Measurements from ENCODE around the gene AGER.
"Not testable (repeated sequence)": the region's sequence is repeated elsewhere in the genome, so short reads cannot be mapped to it uniquely, and the experiment has no call there.

AGER gene

GRCh38 chr6:32187725-32188380, 3.8 kb upstream of the AGER start:
- not testable (repeated sequence) for DNase-seq (ENCODE audit: insufficient read length, low spot score); FAIRE-seq

- FAIRE-seq: no peak
- no peak for DNase-seq (ENCODE audit: insufficient read length, low spot score)
These were observed 3.1 kb upstream of the AGER start for GRCh38 chr6:32187009-32187709.

DNA sequence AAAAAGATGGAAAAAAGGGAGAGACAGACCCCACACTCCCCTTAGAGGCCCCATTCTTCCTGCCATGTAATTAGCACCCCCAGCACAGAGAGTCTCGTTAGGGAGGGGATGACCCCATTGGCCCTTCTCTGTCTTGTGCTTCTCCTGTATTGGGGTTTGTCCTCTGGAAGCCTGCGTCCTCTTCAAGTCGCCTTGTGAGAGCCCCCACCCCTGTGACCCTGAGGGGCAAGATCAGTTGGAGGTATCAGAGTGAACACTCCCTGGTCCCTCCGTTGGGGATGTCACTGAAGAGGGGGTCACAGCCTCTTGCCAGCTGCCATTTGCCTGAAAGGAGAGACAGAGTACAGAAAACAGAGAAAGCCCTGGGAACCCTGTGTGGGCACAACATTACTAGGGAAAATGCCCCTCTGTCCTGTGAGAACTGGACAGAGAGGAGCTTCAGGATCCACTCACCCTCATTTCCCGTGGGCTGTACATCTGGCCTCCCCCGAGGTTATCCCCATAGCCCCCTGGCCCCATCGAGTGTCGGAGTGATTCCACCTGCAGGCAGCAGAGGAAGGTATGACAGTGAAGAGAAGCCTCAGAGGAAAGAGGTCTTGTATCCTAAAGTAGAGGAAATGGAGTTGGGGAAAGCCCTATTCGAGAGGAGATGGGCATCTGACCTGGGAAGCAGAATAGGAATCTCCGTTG, 2.2 kb upstream of the AGER start:
- DNase-seq (ENCODE audit: insufficient read length, low spot score); FAIRE-seq: not testable (repeated sequence)

DNA sequence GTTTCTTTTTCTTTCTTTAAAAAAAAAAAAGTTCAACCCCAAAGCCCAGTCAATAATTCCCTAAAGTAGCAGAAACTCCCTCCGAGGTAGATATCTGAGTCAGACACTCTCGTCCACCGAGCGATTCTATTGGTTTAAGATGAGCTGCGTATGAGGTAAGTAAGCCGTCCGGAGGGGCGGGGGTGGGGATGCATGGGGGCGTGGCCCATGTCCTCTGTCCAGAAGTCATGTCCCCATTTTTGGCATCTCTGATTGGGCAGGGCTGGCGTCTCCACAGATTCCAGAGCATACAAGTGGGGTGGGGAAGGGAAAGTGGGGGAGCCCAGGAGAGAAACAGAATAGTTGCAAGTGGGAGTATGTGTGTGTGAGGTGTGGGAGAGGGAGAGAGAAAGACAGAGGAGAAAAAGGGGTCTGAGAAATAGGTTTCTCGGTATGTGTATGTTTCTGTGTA, 1.7 kb upstream of the AGER start:
- not testable (repeated sequence) for DNase-seq (ENCODE audit: insufficient read length, low spot score)
- peak; percentile 63 for FAIRE-seq

DNA sequence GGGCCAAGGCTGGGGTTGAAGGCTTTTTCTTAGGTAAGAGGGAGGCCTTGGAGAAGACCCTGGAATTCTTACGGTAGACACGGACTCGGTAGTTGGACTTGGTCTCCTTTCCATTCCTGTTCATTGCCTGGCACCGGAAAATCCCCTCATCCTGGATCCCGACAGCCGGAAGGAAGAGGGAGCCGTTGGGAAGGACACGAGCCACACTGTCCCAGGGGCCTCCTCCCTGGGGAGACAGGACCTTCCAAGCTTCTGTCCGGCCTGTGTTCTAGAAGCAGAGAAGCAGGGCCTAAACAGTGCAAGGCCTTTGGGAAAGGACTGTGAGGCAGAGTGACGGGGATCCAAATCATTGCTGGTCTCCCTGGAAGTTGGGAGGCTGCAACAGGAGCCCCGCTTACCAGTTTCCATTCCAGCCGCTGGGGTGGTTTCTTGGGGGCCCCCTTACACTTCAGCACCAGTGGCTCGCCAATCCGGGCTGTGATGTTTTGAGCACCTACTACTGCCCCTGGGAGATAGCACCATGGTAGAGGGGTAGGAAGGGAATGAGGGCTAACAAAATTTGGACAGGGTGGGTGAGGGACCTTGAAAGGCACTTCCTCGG, 470 bp downstream of the AGER start:
- DNase-seq (ENCODE audit: insufficient read length, low spot score) (no peak), FAIRE-seq (no peak)

DNA sequence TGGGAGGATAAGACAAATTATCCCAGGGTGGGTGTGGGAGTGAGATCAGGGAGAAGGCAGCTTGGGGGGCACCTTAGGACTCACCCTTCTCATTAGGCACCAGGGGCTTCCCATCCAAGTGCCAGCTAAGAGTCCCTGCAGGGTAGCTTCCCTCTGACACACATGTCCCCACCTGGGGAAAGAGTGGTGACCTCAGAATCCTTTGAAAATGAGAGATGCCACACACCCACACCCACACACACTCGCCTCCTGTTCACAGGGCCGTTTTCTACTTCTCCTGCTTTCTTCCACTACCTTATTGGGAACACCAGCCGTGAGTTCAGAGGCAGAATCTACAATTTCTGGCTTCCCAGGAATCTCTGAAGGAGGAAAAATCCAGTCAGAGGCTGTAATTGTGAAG, 1.0 kb downstream of the AGER start:
- DNase-seq (ENCODE audit: insufficient read length, low spot score): no peak

DNA sequence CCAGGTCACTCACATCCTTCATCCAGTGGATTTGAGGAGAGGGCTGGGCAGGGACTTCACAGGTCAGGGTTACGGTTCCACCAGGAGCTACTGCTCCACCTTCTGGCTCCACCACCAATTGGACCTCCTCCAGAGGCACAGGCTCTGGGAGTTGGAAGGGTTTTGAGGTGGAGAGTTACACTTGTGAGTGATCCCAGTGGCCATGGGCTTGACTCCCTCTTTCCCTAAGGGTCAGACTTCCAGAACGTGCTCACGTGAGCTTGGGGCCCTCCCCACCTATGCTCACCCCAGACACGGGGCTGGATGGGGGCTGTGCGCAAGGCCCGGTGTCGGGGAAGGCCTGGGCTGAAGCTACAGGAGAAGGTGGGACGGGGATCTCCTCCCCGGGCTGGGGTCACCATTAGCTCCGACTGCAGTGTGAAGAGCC, 1.5 kb downstream of the AGER start:
- FAIRE-seq (no peak), DNase-seq (ENCODE audit: insufficient read length, low spot score) (no peak)

More for the DNA sequence above, 1.0 kb downstream of the AGER start:
- FAIRE-seq: no peak

DNA sequence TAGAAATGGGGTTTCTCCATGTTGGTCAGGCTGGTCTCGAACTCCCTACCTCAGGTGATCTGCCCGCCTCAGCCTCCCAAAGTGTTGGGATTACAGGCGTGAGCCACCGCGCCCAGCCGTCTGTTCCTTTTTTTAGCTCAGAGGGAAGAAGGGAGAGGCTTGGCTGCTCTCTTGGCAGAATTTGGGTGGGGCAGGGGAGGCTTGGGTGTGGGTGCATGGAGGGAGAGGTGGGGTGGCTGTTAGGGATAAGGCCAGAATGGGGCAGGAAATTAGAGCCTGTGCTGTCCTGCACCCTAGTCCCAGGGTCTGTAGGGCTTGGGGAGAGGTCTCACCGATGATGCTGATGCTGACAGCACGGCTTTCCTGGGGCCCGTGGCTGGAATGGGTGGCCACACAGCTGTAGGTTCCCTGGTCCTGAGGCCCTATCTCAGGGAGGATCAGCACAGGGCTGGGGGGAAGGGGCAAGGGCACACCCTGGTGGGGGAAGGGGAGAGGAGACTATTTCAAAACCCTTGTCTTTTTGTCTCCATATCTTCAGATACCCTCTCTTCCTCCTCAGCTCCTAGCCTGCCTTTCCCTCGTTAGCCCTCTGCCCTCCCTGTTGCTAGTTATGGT, 2.0 kb downstream of the AGER start:
- FAIRE-seq (no peak), DNase-seq (ENCODE audit: insufficient read length, low spot score) (no peak)

GRCh38 chr6:32181148-32181702, 2.8 kb downstream of the AGER start:
- no peak for FAIRE-seq

DNA sequence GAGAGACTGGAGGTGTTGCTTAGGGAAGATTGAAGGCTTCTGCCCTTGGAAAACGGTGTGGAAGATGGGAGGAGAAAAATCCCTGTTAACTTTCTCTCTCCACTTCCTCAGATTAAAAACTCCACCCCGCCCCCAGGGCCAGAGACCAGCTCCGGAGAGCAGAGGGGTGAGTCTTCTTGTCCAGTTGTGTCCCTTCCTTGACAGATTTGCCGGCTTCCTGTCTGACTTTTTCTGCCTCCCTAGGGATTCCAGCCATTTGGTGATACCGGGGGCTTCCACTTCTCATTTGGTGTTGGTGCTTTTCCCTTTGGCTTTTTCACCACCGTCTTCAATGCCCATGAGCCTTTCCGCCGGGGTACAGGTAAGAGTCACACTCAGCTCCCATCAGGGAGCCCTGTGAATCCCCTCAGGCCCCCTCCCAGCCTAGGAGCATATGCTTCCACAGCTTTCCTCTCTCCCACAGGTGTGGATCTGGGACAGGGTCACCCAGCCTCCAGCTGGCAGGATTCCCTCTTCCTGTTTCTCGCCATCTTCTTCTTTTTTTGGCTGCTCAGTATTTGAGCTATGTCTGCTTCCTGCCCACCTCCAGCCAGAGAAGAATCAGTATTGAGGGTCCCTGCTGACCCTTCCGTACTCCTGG, 4.2 kb downstream of the AGER start:
- no peak for DNase-seq (ENCODE audit: insufficient read length, low spot score)
- FAIRE-seq: no peak

More at GRCh38 chr6:32181148-32181702, 2.8 kb downstream of the AGER start:
- DNase-seq (ENCODE audit: insufficient read length, low spot score): no peak

- DNase-seq (ENCODE audit: insufficient read length, low spot score): no peak
- no peak for FAIRE-seq
These were observed 5.3 kb downstream of the AGER start for GRCh38 chr6:32178547-32179440.

- DNase-seq (ENCODE audit: insufficient read length, low spot score): peak; percentile 97
These were observed 6.1 kb downstream of the AGER start, which contains the start of gene RNF5 for GRCh38 chr6:32177788-32178546. RNF5 (plus strand) TSS chr6:32178405; CDS start chr6:32178512, 107 bp downstream.

DNA sequence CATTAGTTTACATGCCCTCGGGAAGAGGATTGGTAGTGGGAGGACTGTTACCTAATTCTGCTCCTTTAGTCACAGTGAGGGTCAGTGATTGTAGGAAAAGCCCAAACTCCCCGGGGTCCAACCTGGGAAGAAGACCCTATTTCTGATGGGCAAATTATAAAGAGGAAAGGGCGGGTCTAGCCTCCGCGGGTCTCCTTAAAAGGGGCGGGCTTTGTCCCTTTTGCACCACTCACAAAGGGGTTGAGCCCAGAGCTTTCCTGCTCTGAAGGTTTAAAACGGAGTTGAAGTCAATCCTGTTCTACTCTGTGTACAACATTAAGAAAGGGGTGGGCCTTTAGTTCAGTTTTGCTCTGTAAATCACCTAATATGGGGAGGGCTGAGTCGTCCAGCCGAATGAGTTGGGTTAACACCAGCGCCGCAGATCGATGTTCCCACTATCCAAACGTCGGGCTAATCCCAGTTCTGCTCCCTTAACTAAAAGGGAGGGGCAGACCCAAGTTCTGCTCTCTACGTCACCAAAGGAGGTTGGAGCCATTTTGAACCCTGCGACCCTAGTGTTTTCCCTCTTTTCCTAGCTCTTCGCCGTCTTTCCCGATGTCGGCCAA, 6.8 kb downstream of the AGER start:
- DNase-seq (ENCODE audit: insufficient read length, low spot score) (no peak), FAIRE-seq (no peak)

More at GRCh38 chr6:32177788-32178546, 6.1 kb downstream of the AGER start, which contains the start of gene RNF5:
- FAIRE-seq: peak; percentile 92

DNA sequence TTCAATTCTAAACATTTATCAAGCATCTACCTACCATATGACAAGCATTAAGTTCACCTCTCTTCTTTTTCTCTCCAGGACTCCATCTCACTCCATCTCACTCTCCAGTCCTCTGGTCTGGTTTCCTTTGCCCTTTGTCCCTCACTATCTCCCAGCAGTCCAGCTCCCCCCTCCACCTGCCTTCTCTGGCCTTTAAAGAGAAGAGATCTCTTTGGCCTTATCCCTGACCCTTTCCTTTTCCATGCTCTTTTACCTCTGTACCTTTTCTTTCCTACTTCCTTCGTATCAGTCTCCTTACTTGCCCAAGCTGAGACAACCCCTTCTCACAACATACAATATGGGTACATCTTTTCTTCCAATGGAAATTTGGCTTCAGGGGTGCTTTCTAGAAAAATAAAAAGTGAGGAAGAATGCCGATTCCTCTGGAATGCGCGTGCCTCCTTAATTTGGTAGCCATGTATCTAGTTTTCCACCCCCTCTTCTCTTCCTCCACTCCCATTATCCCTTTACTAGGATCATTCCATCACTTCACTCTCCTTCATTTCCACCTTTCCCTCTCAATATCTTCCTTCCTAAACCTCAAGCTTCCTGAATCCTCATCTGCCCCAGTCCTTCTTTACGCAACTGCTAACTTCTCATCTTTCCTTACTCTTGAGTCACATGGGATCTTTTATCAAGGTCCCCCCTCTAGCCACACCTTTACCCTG, 7.4 kb downstream of the AGER start:
- DNase-seq (ENCODE audit: insufficient read length, low spot score) (no peak), FAIRE-seq (no peak)

- no peak for FAIRE-seq
- peak; percentile 97 for DNase-seq (ENCODE audit: insufficient read length, low spot score)
These were observed 8.2 kb downstream of the AGER start, which contains the start of gene AGPAT1 for GRCh38 chr6:32175711-32176475. AGPAT1 (minus strand) TSS chr6:32176084; CDS start chr6:32171496, 4,588 bp downstream.

DNA sequence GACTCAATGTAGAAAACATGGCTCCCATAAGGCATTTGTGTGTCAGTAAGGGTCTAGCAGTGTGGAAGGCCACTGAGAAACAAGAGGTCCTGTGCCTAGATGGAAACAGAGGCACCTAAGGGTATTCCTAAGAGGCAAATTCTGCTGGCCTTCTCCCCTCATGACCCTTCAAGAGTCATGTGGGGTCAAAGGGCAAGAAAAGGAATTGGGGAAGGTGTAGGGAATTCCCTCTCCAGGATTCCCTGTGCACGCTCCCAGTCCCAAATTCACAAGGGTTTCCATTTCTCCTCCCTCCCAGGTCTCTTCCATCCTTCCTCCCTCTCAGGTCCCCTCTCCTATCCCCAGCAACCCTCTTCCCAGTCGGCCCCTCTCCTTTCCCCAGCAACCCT, 8.7 kb downstream of the AGER start:
- FAIRE-seq (no peak), DNase-seq (ENCODE audit: insufficient read length, low spot score) (no peak)

Measured in HTR-8/SVneo (cell line).